DMS53 treated with DMSO at 0.1 percent for 48 hours (cell line): ENCODE results near the gene TMOD2.
"Not testable (repeated sequence)": the region's sequence is repeated elsewhere in the genome, so short reads cannot be mapped to it uniquely, and the experiment has no call there.

Experiments used
- DNase-seq: peaks from one replicate; lab custom pipeline; 2025; ENCODE audit not compliant: unreplicated experiment; lab: John Stamatoyannopoulos, UW

TMOD2 gene

GRCh38 chr15:51770902-51771301 lies 19.5 kb downstream of the TMOD2 start:
- DNase-seq = no peak

- DNase-seq = peak; percentile 31
These were observed 20.4 kb downstream of the TMOD2 start for GRCh38 chr15:51771773-51772172.

- DNase-seq = no peak
These were observed 23.5 kb downstream of the TMOD2 start for GRCh38 chr15:51774916-51775315.

- DNase-seq = peak; percentile 61
These were observed 24.8 kb downstream of the TMOD2 start for GRCh38 chr15:51775967-51776816.

GRCh38 chr15:51776952-51777569 lies 25.7 kb downstream of the TMOD2 start:
- peak; percentile 52 for DNase-seq

GRCh38 chr15:51780636-51781035 lies 29.2 kb downstream of the TMOD2 start:
- DNase-seq = no peak

GRCh38 chr15:51781506-51781905 lies 30.1 kb downstream of the TMOD2 start:
- no peak for DNase-seq

- no peak for DNase-seq
These were observed 31.0 kb downstream of the TMOD2 start for GRCh38 chr15:51782357-51782896.

- DNase-seq = no peak
These were observed 32.6 kb downstream of the TMOD2 start for GRCh38 chr15:51783967-51784366.

GRCh38 chr15:51787130-51787529 lies 35.7 kb downstream of the TMOD2 start:
- DNase-seq = not testable (repeated sequence)

GRCh38 chr15:51792474-51792873 lies 41.1 kb downstream of the TMOD2 start:
- DNase-seq = not testable (repeated sequence)

- DNase-seq = no peak
These were observed 42.3 kb downstream of the TMOD2 start for GRCh38 chr15:51793521-51794305.

GRCh38 chr15:51796847-51797401 lies 45.5 kb downstream of the TMOD2 start:
- DNase-seq = peak; percentile 85

GRCh38 chr15:51798281-51798680 lies 46.9 kb downstream of the TMOD2 start:
- DNase-seq = no peak

- DNase-seq = no peak
These were observed 48.2 kb downstream of the TMOD2 start for GRCh38 chr15:51799282-51800252.

GRCh38 chr15:51801391-51801835 lies 50.0 kb downstream of the TMOD2 start:
- no peak for DNase-seq

- no peak for DNase-seq
These were observed 51.2 kb downstream of the TMOD2 start for GRCh38 chr15:51802593-51802992.

- no peak for DNase-seq
These were observed 52.6 kb downstream of the TMOD2 start for GRCh38 chr15:51803965-51804364.

GRCh38 chr15:51806123-51806522 lies 54.7 kb downstream of the TMOD2 start:
- no peak for DNase-seq

- no peak for DNase-seq
These were observed 58.1 kb downstream of the TMOD2 start for GRCh38 chr15:51809457-51809856.
